Measurements from ENCODE around the gene OR2H2.

Gene OR2H2

DNA sequence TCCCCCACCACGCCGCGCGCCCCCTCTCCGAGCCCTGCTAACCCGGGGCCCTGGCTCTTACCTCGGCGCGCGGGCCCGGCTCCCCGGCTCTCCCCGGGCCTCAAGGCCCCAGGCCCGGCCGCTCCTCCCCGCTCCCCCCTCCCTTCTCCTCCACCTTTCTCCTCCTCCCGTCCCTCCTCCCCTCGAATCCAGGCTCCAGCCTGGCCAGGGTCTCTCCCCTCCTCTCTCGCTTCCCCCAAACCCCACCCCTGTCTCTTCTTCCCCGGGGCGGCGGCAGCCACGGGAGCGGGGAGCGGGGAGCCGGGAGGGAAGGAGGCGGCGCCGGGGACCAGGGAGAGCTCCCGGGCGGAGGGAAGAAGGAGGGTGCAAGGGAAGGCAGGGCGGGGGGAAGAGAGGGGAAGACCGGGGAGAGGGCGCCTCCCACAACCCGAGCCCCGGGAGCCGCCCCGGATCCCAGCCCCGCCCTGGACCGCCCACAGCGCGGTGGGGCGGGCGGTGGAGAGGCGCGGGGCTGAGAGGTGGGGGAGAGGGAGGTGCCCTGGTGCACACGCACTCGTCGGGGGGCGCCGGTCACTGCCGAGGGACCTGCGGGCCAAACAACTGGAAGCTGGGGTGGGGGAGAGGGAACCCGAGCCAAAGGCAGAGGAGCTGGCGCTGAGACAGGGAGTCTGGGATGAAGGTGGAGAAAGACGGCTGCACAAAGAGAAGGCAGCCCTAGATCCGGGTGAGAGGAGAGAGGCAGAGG lies 48.0 kb downstream of the OR2H2 start, which contains the start of gene GABBR1 (continued):
- TF ChIP-seq REST (tag by site-specific recombination; IDR thresholded peaks at IDR 0.05) (peak; percentile 96), ZNF610 (tag by site-specific recombination; IDR thresholded peaks at IDR 0.05; ENCODE audit: borderline replicate concordance) (peak; percentile 65; the same call in 1 of the 2 replicates), ZNF155 (tag by site-specific recombination; IDR thresholded peaks at IDR 0.05) (no peak), KLF17 (tag by site-specific recombination; IDR thresholded peaks at IDR 0.05) (peak; percentile 56), ZNF366 (tag by site-specific recombination; conservative IDR thresholded peaks at IDR 0.05) (peak; percentile 96), ZNF555 (tag by site-specific recombination; conservative IDR thresholded peaks at IDR 0.05) (no peak), MEIS1 (CRISPR knock-in tag; IDR thresholded peaks at IDR 0.05; ENCODE audit: borderline replicate concordance) (no peak), GLIS1 (tag by site-specific recombination; IDR thresholded peaks at IDR 0.05) (peak; percentile 57), ZNF121 (tag by site-specific recombination; IDR thresholded peaks at IDR 0.05) (no peak), SP3 (tag by site-specific recombination; IDR thresholded peaks at IDR 0.05) (peak; percentile 99), BCL11A (tag by site-specific recombination; IDR thresholded peaks at IDR 0.05; ENCODE audit: low read depth) (no peak), ZNF146 (tag by site-specific recombination; IDR thresholded peaks at IDR 0.05) (peak; percentile 8; the same call in 1 of the 2 replicates), ZNF423 (tag by site-specific recombination; IDR thresholded peaks at IDR 0.05) (peak; percentile 74; the same call in 1 of the 2 replicates), KLF1 (tag by site-specific recombination; IDR thresholded peaks at IDR 0.05) (peak; percentile 98), KLF9 (tag by site-specific recombination; IDR thresholded peaks at IDR 0.05; ENCODE audit: low read depth) (peak; percentile 86), ZNF248 (tag by site-specific recombination; IDR thresholded peaks at IDR 0.05) (no peak), ZNF621 (tag by site-specific recombination; IDR thresholded peaks at IDR 0.05) (no peak), SP2 (tag by site-specific recombination; IDR thresholded peaks at IDR 0.05) (peak; percentile 95), ZNF843 (tag by site-specific recombination; IDR thresholded peaks at IDR 0.05) (peak; percentile 60), MZF1 (tag by site-specific recombination; IDR thresholded peaks at IDR 0.05; ENCODE audit: borderline replicate concordance) (peak; percentile 78; the same call in 1 of the 2 replicates), ZNF473 (tag by site-specific recombination; IDR thresholded peaks at IDR 0.05) (no peak), SETDB1 (IDR thresholded peaks at IDR 0.05; ENCODE audit: insufficient read length, low read length) (no peak)
- TF ChIP-seq, protein P1, sequence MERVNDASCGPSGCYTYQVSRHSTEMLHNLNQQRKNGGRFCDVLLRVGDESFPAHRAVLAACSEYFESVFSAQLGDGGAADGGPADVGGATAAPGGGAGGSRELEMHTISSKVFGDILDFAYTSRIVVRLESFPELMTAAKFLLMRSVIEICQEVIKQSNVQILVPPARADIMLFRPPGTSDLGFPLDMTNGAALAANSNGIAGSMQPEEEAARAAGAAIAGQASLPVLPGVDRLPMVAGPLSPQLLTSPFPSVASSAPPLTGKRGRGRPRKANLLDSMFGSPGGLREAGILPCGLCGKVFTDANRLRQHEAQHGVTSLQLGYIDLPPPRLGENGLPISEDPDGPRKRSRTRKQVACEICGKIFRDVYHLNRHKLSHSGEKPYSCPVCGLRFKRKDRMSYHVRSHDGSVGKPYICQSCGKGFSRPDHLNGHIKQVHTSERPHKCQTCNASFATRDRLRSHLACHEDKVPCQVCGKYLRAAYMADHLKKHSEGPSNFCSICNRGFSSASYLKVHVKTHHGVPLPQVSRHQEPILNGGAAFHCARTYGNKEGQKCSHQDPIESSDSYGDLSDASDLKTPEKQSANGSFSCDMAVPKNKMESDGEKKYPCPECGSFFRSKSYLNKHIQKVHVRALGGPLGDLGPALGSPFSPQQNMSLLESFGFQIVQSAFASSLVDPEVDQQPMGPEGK (tag by site-specific recombination; IDR thresholded peaks at IDR 0.05), result peak; percentile 97
- TF ChIP-seq, protein P2, sequence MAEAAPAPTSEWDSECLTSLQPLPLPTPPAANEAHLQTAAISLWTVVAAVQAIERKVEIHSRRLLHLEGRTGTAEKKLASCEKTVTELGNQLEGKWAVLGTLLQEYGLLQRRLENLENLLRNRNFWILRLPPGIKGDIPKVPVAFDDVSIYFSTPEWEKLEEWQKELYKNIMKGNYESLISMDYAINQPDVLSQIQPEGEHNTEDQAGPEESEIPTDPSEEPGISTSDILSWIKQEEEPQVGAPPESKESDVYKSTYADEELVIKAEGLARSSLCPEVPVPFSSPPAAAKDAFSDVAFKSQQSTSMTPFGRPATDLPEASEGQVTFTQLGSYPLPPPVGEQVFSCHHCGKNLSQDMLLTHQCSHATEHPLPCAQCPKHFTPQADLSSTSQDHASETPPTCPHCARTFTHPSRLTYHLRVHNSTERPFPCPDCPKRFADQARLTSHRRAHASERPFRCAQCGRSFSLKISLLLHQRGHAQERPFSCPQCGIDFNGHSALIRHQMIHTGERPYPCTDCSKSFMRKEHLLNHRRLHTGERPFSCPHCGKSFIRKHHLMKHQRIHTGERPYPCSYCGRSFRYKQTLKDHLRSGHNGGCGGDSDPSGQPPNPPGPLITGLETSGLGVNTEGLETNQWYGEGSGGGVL (tag by site-specific recombination; IDR thresholded peaks at IDR 0.05), result peak; percentile 98
- TF ChIP-seq, protein P3, sequence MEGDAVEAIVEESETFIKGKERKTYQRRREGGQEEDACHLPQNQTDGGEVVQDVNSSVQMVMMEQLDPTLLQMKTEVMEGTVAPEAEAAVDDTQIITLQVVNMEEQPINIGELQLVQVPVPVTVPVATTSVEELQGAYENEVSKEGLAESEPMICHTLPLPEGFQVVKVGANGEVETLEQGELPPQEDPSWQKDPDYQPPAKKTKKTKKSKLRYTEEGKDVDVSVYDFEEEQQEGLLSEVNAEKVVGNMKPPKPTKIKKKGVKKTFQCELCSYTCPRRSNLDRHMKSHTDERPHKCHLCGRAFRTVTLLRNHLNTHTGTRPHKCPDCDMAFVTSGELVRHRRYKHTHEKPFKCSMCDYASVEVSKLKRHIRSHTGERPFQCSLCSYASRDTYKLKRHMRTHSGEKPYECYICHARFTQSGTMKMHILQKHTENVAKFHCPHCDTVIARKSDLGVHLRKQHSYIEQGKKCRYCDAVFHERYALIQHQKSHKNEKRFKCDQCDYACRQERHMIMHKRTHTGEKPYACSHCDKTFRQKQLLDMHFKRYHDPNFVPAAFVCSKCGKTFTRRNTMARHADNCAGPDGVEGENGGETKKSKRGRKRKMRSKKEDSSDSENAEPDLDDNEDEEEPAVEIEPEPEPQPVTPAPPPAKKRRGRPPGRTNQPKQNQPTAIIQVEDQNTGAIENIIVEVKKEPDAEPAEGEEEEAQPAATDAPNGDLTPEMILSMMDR (tag by site-specific recombination; IDR thresholded peaks at IDR 0.05), result peak; percentile 45; the same call in 1 of the 2 replicates
- TF ChIP-seq, protein P4, sequence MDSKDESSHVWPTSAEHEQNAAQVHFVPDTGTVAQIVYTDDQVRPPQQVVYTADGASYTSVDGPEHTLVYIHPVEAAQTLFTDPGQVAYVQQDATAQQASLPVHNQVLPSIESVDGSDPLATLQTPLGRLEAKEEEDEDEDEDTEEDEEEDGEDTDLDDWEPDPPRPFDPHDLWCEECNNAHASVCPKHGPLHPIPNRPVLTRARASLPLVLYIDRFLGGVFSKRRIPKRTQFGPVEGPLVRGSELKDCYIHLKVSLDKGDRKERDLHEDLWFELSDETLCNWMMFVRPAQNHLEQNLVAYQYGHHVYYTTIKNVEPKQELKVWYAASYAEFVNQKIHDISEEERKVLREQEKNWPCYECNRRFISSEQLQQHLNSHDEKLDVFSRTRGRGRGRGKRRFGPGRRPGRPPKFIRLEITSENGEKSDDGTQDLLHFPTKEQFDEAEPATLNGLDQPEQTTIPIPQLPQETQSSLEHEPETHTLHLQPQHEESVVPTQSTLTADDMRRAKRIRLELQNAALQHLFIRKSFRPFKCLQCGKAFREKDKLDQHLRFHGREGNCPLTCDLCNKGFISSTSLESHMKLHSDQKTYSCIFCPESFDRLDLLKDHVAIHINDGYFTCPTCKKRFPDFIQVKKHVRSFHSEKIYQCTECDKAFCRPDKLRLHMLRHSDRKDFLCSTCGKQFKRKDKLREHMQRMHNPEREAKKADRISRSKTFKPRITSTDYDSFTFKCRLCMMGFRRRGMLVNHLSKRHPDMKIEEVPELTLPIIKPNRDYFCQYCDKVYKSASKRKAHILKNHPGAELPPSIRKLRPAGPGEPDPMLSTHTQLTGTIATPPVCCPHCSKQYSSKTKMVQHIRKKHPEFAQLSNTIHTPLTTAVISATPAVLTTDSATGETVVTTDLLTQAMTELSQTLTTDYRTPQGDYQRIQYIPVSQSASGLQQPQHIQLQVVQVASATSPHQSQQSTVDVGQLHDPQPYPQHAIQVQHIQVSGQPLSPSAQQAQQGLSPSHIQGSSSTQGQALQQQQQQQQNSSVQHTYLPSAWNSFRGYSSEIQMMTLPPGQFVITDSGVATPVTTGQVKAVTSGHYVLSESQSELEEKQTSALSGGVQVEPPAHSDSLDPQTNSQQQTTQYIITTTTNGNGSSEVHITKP (tag by site-specific recombination; IDR thresholded peaks at IDR 0.05), result peak; percentile 64
